Sigmoid colon (tissue), 7 donors: ENCODE data around the gene HIBADH. TPM values are rescaled to one million over a fixed set of nuclear protein-coding genes. Genes with fewer than 3 reads are reported as not detected.
"Not testable (repeated sequence)": the region's sequence is repeated elsewhere in the genome, so short reads cannot be mapped to it uniquely, and the experiment has no call there.

ENCODE experiments used
- DNase-seq: peaks from one replicate; pipeline ENCODE4 v3.0.0-alpha.2; 2019
- H3K27ac ChIP-seq, 4 donors: fragments of 200-600 bp; sonication (generic); one replicate each; pipeline ENCODE4 v1.5.1; 2016 to 2019; ENCODE audit warnings: mild to moderate bottlenecking in 1 of 4
- H3K27me3 ChIP-seq, 3 donors: fragments of 200-600 bp; sonication (generic); one replicate each; pipeline ENCODE4 v1.5.1; 2019; ENCODE audit warnings: mild to moderate bottlenecking in 1 of 3
- H3K36me3 ChIP-seq, 4 donors: fragments of 200-600 bp; sonication (generic); one replicate each; pipeline ENCODE4 v1.5.1; 2016 to 2019
- H3K4me1 ChIP-seq, 4 donors: fragments of 200-600 bp; sonication (generic); one replicate each; pipeline ENCODE4 v1.5.1; 2017 to 2019
- H3K4me3 ChIP-seq, 4 donors: fragments of 200-600 bp; sonication (generic); one replicate each; pipeline ENCODE4 v1.5.1; 2017 to 2019; ENCODE audit warnings: mild to moderate bottlenecking in 2 of 4, moderate library complexity in 1 of 4
- H3K9me3 ChIP-seq, 4 donors: fragments of 200-600 bp in 3 of 4; sonication (generic) in 3 of 4; one replicate each; pipeline versions ENCODE4 v1.5.1 to v1.6.1; 2013 to 2019
- EP300 ChIP-seq, 4 donors: sonication (generic); formaldehyde crosslinking; IDR thresholded peaks; one replicate each; pipeline ENCODE4 v1.6.1; 2017; ENCODE audit warnings: antibody characterized with exemption in 4 of 4
- POLR2A ChIP-seq, 2 donors: fragments of 450-650 bp; IDR thresholded peaks; one replicate each; pipeline ENCODE4 v1.6.1; 2016; ENCODE audit warnings: antibody characterized with exemption in 2 of 2, mild to moderate bottlenecking in 2 of 2, moderate library complexity in 2 of 2
- POLR2AphosphoS5 ChIP-seq, 4 donors: sonication (generic); formaldehyde crosslinking; IDR thresholded peaks; one replicate each; pipeline ENCODE4 v1.6.1; 2017; ENCODE audit warnings: antibody characterized with exemption in 4 of 4
- WGBS, 2 donors: extraction: QIAGEN DNeasy Blood & Tissue Kit; methylation state at CpG; one replicate each; pipeline ENCODE4 v1.1.7; 2013; 5-methylcytosine and 5-hydroxymethylcytosine counted together
- intact Hi-C: fragments of 100-400 bp; cut with DNase I; formaldehyde crosslinking; loops from one replicate; pipeline ENCODE4 v1.15.1; 2023
- polyA plus RNA-seq, 3 donors: library from polyadenylated mRNA; stranded (reverse); fragments of 200-250 nt; gene quantifications; one replicate each; pipeline ENCODE4 v1.2.3, GENCODE V29; 2013
- total RNA-seq, 4 donors: library from RNA; depleted of rRNA; stranded (reverse); fragments of >200 nt; gene quantifications; one replicate each; pipeline ENCODE4 v1.1.0, GENCODE V29; 2016
- TF ChIP-seq, protein P1 (sequence below), 4 experiments: fragments of 450-650 bp in 3 of 4; fragments of 200-600 bp in 1 of 4; IDR thresholded peaks; one replicate each; pipeline ENCODE4 v1.5.1; 2016 to 2019; ENCODE audit warnings: antibody characterized with exemption in 4 of 4, mild to moderate bottlenecking in 3 of 4, moderate library complexity in 2 of 4
- donor health status: healthy with polysubstance abuse.
- donor health status: Bipolar disorder and iron deficiency.
- donor health status: healthy.

The HIBADH gene
- total and polyA plus RNA-seq, 7 donors, result 23.4 to 89.5 (median 63.5) TPM

DNA sequence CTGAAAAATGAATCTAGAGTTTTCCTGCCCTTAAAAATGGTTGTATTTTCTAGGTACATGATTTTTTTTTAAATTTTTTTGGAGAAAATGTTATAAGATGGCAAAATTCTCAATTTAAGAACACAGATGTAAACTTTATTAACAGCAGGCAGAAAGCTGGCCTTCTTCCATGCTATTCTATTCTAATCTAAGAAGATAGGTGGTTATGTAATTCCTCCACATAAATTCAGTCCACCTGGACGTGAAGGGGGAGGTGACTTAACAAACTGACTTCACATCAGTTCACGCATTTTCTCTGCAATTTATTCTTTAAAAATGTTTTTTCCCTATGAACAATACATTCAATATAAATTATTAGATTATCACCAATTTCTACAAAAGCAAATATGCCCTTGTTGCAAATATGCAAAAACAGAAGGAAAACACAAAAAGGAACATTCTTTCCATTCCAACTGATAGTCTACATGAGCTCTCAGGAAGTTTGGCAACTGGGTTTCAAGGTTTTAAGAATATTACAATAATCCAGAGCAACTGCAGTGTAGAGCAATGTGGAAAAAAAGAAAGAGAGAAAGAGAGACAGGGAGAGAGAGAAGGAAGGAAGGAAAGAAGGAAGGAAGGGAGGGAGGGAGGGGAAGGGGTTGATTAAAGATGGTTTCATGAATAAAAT is 76.8 kb downstream of the HIBADH start:
- WGBS, 2 donors, result 44 to 76% methylated on average over 2 of the region's 2 CpGs
- no peak overlapping the region for H3K27ac ChIP-seq
- intact Hi-C loops, result loop anchor here (5.0 kb wide), 1 partner anchor 286 kb away; no protein-coding TSS in a partner anchor
- no peak overlapping the region for H3K4me3 ChIP-seq
- H3K36me3 ChIP-seq, result no peaks in the 10 kb centered on the region
- no peak for DNase-seq
- no peaks in the 10 kb centered on the region for H3K27me3 ChIP-seq
- no peaks in the 10 kb centered on the region for H3K9me3 ChIP-seq
- no peak for TF ChIP-seq POLR2AphosphoS5 (IDR thresholded peaks at IDR 0.05)
- no peak for TF ChIP-seq POLR2A (IDR thresholded peaks at IDR 0.05)
- TF ChIP-seq, protein P1, sequence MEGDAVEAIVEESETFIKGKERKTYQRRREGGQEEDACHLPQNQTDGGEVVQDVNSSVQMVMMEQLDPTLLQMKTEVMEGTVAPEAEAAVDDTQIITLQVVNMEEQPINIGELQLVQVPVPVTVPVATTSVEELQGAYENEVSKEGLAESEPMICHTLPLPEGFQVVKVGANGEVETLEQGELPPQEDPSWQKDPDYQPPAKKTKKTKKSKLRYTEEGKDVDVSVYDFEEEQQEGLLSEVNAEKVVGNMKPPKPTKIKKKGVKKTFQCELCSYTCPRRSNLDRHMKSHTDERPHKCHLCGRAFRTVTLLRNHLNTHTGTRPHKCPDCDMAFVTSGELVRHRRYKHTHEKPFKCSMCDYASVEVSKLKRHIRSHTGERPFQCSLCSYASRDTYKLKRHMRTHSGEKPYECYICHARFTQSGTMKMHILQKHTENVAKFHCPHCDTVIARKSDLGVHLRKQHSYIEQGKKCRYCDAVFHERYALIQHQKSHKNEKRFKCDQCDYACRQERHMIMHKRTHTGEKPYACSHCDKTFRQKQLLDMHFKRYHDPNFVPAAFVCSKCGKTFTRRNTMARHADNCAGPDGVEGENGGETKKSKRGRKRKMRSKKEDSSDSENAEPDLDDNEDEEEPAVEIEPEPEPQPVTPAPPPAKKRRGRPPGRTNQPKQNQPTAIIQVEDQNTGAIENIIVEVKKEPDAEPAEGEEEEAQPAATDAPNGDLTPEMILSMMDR (IDR thresholded peaks at IDR 0.05), result no peak
- TF ChIP-seq EP300 (IDR thresholded peaks at IDR 0.05), result no peak
- H3K4me1 ChIP-seq, result no peaks in the 10 kb centered on the region

DNA sequence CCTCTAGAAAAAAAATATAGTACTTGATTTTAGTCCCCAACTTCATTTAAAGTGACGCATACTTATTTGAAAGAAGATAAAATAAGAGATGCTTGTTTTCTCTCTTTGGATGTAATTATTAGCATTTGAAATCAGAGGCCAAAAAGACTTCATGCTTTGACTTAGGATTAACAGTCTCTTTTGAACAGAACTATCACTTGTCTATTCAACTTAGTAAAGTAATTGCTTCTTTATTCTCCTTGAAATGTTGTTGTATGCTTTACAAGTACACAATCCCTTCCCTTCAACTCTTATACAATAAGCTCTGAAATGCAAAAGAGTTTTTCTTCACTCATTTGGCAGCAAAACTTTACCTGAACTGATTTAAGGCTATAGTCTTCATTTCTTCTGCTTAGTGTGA is 80.8 kb downstream of the HIBADH start:
- H3K36me3 ChIP-seq, result no peaks in the 10 kb centered on the region
- intact Hi-C loops, result no loop called here
- H3K27me3 ChIP-seq, result no peaks in the 10 kb centered on the region
- WGBS, 2 donors, result 97 to 98% methylated on average over 1 of the region's 1 CpG
- no peak for DNase-seq
- H3K4me3 ChIP-seq, result no peak overlapping the region
- H3K27ac ChIP-seq, result no peak overlapping the region
- H3K4me1 ChIP-seq, result no peaks in the 10 kb centered on the region
- no peaks in the 10 kb centered on the region for H3K9me3 ChIP-seq
- no peak for TF ChIP-seq EP300 (IDR thresholded peaks at IDR 0.05)
- TF ChIP-seq, protein P1 (IDR thresholded peaks at IDR 0.05), result no peak
- TF ChIP-seq POLR2A (IDR thresholded peaks at IDR 0.05), result no peak
- TF ChIP-seq POLR2AphosphoS5 (IDR thresholded peaks at IDR 0.05), result no peak

DNA sequence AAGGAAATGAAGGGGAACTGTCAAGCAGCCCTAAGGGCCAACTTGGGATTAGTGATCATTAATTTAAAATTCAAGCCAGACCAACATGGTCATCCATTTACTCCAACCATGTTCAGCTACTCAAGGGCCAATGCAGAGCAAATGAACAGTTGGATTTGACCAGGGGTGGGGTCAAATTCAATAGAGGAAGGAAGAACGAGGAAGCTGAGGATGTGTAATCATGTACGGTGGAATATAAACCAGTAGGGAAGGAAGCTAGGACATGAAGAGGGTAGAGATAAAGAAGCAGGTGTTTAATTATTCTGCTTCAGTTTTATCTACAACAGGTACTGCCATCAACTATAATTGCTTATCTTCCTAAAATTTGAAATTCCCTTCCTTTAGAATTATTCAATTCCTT is 81.6 kb downstream of the HIBADH start:
- H3K36me3 ChIP-seq, result no peaks in the 10 kb centered on the region
- no peak for DNase-seq
- TF ChIP-seq POLR2AphosphoS5 (IDR thresholded peaks at IDR 0.05), result no peak
- H3K4me1 ChIP-seq, result no peaks in the 10 kb centered on the region
- intact Hi-C loops, result no loop called here
- H3K27ac ChIP-seq, result no peak overlapping the region
- 19 to 54% methylated on average over 2 of the region's 2 CpGs for WGBS, 2 donors
- no peaks in the 10 kb centered on the region for H3K27me3 ChIP-seq
- H3K9me3 ChIP-seq, result no peaks in the 10 kb centered on the region
- no peak overlapping the region for H3K4me3 ChIP-seq

DNA sequence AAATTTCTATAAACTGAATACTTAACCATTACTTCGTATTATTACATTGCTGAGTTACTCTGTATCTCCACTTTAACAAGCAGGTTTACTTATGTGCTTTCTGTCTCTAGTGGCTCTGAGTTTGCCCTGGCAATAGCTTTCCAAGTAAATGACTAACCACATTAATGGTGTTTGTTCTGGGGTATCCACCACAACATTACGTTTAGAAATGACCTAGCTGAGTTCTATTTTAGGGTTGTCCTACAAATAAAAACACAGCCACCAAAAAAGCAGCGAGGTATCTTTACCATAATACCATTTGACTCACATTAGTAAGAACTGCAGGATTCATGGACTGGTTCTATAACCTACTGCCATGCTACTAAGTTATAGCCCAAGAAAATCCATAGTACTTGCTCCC is 83.1 kb downstream of the HIBADH start:
- DNase-seq, result no peak
- Histone ChIP-seq H3K4me1 (no peaks in the 10 kb centered on the region), H3K27me3 (no peaks in the 10 kb centered on the region), H3K9me3 (no peaks in the 10 kb centered on the region), H3K4me3 (no peak overlapping the region), H3K27ac (no peak overlapping the region), H3K36me3 (no peaks in the 10 kb centered on the region)
- 28 to 63% methylated on average over 3 of the region's 3 CpGs for WGBS, 2 donors
- intact Hi-C loops, result loop anchor here (5.0 to 10.0 kb wide), 2 partner anchors 343 to 515 kb away; no protein-coding TSS in a partner anchor
- TF ChIP-seq, protein P1 (IDR thresholded peaks at IDR 0.05), result no peak
- TF ChIP-seq POLR2A (IDR thresholded peaks at IDR 0.05) (no peak), POLR2AphosphoS5 (IDR thresholded peaks at IDR 0.05) (no peak), EP300 (IDR thresholded peaks at IDR 0.05) (no peak)

DNA sequence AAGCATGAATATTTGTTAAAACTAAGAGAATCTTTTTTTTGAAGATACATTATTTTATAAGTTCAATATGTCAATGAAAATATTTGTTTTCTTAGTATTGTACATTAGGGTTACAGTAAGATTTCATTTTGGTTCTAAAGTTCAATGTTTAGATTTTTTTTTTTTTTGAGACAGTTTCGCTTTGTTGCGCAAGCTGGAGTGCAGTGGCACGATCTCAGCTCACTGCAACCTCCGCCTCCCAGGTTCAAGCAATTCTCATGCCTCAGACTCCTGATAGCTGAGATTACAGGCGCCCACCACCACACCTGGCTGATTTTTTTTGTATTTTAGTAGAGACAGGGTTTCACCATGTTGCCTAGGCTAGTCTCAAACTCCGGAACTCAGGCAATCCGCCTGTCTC is 84.5 kb downstream of the HIBADH start:
- 91 to 94% methylated on average over 7 of the region's 7 CpGs for WGBS, 2 donors
- not testable (repeated sequence) for H3K4me1 ChIP-seq, H3K27me3 ChIP-seq, DNase-seq, H3K27ac ChIP-seq, H3K9me3 ChIP-seq, H3K4me3 ChIP-seq, H3K36me3 ChIP-seq
- intact Hi-C loops, result loop anchor here (5.0 to 10.0 kb wide), 2 partner anchors 344 to 517 kb away; no protein-coding TSS in a partner anchor
